HG02840 (cell line): ENCODE measurements around the gene KRTAP5-10.
"Not testable (repeated sequence)": the region's sequence is repeated elsewhere in the genome, so short reads cannot be mapped to it uniquely, and the experiment has no call there.

Experiments used
- ATAC-seq: cut with Tn5 transposase; IDR thresholded peaks from one replicate; pipeline ENCODE4 v1.9.1; 2021; ENCODE audit warnings: mild to moderate bottlenecking, moderate library complexity, moderate number of reproducible peaks; ENCODE audit not compliant: unreplicated experiment, low FRiP score

The KRTAP5-10 gene

DNA sequence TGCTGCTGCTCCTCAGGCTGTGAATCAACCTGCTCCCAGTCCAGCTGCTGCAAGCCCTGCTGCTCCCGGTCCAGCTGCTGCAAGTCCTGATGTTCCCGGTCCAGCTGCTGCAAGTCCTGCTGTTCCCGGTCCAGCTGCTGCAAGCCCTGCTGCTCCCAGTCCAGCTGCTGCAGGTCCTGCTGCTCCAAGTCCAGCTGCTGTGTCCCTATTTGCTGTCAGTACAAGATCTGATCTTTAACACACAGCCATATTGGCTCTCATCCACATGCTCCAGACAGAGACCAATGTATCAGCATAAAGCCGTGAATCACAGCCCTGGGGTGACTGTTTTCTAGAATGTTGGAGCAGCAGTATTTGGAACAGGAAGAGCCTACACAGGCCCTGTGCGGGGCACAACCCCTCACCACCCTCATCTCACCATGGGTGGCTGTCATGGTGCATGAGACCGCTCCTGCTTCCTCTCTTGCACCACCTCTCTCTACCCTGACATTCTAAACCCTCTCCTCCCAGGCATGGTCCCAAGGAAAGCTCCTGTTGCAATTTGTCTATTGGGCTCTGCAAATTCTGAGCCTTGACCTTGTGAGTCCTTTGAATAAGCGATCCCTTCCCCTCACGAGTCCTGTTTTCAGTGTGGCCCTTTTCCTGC lies 3.5 kb downstream of the KRTAP5-10 start:
- no peak for ATAC-seq

DNA sequence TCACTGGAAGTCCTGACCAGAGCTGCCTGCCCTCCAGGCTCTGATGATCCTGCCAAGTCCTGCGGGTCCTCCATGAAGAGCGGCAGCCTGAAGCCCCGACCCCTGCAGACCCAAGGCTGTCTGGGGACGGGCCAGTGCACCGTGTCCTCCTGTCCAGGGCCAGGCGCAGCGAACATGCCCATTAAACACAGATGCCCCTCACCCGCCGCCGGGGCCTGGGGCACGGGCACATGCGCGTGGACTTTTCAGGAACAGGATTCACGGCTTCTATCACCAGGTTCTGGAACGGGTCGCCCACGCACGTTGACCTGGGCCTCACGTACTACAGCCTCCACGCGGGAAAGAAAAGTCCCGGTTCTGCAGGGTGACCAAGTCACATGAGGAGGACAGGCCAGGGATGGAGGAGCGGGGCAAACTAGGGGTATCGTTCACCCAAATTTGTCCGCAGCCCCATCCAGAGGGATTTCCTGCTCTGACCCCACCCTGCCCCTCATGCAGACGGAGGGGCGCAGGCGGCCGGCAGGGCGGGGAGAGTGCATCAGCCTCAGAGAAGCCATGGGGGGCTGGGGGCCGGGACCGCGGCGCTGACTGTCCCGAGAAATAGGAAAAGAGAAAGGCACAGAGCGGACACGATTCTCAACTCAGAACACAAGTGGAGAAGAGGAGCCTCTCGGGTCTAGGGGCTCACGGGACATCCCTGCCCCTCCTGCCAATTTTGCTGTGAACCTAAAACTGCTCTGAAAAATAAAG lies 5.9 kb downstream of the KRTAP5-10 start:
- ATAC-seq: not testable (repeated sequence)

DNA sequence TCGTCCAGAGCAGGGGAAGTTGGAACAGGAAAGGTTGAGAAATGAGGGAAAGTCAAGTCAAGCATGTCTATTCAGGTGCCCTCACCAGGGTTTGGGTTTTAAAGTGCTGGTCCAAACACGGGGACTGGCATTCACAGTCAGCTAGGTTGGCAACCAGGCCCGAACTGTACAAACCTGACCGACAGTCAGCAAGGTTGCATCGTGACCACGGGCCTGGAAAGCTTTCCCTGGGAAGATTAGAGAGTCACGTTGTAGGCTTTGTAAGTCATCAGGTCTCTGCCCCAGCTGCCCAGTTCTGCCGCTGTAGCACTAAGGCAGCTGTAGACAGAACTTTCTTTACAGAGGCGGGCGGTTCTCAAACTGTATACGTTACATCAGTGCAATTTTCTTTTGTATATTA lies 7.4 kb downstream of the KRTAP5-10 start:
- no peak for ATAC-seq

DNA sequence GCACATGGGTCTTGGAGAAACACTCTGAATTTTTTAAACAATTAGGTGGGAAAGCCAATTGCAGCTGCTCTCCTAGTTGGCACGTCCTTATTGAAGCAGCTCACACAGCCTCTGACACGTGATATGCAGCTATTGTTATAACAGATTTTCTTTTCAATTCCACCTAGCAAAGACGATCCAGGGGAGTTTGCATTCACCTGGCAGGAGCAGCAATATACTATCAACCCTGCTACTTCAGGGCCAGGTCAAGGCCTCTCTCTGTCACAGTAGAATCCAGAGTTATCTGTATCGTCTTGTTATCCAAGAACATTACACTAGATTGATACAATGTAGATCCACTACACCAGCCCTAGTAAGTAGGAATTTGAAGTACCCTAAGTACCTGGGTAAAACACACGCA lies 9.1 kb downstream of the KRTAP5-10 start:
- ATAC-seq: no peak

DNA sequence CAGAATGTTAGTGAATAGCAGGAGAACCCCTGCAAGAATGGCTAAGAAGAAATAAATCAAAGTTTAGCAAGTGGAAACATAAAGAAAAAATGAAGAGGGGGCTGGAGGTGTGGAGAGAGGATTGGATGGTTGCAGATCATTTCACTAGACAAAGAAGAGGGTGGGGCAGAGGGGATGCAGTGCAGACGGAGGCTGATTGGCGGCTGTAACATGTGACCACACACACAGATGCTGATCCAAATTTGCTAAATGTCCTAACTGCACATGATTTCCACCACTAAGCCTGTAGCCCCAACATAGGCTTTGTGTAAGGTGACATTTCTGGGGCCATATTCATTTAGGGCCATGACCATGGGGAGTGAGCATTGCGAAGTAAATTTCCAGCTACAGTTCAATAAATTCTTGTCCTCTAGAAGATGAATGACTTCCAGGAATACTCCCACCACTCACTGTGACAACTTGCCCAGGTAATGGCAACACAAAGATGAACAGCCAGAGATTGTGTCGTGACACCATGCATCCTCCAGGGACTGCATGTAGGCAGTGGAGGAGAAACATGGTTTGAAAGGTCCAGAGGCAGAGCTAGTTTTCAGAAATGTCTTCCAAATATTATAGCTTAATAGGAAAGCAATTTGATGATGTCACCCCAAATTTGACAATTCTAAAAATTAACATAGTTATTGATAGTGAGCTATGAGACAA lies 10.5 kb downstream of the KRTAP5-10 start:
- no peak for ATAC-seq

DNA sequence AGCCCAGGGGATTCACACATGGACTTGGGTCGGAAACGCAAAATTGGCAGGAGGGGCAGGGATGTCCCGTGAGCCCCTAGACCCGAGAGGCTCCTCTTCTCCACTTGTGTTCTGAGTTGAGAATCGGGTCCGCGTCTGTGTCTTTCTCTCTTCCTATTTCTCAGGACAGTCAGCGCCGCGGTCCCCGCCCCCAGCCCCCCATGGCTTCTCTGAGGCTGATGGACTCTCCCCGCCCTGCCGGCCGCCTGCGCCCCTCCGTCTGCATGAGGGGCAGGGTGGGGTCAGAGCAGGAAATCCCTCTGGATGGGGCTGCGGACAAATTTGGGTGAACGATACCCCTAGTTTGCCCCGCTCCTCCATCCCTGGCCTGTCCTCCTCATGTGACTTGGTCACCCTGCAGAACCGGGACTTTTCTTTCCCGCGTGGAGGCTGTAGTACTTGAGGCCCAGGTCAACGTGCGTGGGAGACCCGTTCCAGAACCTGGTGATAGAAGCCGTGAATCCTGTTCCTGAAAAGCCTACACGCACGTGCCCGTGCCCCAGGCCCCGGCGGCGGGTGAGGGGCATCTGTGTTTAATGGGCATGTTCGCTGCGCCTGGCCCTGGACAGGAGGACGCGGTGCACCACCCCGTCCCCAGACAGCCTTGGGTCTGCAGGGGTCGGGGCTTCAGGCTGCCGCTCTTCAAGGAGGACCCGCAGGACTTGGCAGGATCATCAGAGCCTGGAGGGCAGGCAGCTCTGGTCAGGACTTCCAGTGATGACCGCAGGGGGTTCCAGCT lies 11.5 kb downstream of the KRTAP5-10 start:
- not testable (repeated sequence) for ATAC-seq

DNA sequence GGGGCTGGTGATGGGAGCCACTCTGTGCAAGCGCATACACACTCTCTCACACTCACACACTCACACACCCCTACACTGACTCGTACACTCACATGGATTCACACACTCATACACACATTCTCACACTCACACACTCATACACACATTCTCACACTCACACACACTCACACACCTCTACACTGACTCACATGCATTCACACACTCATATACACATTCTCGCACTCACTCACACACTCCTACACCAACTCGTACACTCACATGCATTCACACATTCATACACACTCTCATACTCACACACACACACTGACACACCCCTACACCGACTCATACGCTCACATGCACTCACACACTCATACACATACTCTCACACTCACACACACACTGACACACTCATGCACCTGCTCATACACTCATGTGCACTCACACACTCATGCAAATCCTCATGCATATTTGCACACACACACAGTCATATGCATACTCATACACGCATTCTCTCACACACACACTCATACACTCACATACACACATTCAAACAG lies 12.2 kb downstream of the KRTAP5-10 start:
- ATAC-seq: no peak

DNA sequence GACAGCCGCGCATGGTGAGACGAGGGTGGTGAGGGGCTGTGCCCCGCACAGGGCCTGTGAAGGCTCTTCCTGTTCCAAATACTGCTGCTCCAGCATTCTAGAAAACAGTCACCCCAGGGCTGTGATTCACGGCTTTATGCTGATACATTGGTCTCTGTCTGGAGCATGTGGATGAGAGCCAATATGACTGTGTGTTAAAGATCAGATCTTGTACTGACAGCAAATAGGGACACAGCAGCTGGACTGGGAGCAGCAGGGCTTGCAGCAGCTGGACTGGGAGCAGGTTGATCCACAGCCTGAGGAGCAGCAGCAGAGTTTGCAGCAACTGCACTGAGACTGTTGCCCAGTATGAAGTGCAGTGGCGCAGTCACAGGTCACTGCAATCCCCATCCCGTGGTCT lies 14.2 kb downstream of the KRTAP5-10 start:
- ATAC-seq: not testable (repeated sequence)

DNA sequence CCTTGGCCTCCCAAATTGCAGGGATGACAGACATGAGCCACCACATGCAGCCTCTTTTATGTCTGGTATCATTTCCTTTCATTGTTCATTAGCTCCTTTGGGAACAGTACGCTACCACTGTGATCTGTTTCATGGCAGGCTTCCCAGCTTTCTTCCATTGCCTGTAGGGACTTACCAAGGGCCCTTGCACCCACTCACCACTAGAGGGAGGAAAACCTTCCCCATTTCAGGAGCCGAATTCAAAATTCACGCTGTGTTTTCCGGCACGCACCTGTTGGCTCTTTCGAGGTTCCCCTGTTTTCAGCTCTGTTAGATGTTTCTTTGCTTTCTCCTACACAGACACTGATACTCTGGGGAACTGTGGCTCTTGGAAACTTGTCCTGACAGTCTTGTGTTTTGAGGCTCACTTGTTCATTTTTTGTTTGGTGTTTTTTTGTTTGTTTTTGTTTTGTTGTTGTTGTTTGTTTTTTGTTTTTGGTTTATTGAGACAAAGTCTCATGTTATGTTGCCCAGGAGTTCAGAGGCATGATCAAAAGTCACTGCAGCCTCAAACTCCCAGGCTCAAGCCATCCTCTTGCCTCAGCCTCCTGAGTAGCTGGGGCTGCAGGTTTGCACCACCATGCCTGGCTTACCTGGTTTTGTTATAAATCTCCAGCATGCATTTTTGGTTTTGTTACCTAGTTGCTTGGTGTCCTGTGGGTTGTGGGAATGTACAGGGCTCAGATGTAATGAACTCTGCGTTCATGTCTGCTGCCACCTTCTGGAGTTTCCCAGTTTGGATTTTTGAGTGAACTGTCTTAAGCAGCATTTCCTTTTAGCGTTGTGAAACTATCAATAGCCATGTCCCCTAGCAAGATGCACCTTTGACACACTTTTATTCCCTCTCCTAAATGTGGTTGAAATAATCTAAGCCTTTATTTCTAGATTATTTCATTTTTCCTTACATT lies 15.0 kb downstream of the KRTAP5-10 start:
- ATAC-seq: no peak

DNA sequence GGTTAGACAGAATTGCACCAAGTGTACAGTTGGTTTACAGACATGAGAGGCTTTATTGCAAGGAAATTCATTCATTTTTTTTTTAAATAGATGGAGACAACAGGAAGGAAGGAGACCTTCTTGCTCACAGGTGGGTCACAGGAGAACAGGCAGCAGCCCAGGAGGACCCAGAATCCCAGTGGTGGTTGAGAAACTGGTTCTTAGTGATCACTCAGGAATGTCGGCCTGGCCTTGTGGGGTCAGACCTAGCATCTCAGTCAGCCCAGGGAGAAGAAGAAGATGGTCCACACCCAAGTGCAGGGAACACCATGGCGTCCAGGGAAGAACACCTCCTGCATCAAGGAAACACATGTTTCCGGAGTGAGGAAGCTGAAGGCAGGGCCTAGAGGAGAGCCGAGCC lies 16.5 kb downstream of the KRTAP5-10 start:
- ATAC-seq: no peak

DNA sequence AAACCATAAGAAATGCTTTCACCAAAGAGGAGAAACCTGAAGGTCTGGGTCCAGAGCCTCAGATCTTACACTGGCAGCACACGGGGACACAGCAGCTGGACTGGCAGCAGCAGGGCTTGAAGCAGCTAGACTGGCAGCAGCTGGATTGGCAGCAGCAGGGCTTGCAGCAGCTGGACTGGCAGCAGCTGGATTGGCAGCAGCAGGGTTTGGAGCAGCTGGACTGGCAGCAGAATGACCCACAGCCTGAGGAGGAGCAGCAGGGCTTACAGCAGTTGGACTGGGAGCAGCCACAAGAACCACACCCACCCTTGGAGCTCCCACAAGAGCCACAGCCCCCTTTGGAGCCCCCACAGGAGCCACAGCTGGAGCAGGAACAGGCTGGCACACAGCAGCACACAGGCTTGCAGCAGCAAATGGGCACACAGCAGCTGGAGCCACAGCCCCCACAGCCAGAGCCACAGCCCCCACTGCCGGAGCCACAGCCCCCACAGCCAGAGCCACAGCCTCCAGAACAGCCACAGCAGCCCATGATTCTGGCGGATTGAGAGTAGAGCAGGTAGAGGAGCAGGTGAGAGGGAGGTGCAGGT lies 17.0 kb downstream of the KRTAP5-10 start, which contains the start of gene KRTAP5-11:
TSS of gene KRTAP5-11 (minus strand) at position 567 of the 587 bp plus-strand sequence. CDS start at position 529, 38 bp downstream.
- no peak for ATAC-seq

DNA sequence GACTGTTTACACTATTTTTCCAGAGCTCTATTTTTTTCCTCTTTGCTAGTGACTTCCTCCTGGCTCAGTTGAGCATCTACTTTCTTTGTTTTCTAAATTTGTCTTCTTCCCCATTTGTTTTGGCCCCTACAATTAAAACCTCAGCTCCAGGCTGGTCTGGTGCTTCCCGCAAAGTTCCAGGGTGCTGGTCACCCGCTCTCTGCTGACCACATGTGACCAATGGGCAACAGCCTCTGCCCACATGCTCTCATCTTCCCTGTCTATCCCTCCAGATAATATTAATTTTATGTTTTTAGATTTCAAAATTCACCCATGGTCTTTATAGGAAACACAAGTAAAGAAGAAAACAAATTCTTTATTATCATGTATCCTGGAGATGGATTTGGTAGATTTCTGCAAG lies 17.6 kb downstream of the KRTAP5-10 start:
- not testable (repeated sequence) for ATAC-seq

DNA sequence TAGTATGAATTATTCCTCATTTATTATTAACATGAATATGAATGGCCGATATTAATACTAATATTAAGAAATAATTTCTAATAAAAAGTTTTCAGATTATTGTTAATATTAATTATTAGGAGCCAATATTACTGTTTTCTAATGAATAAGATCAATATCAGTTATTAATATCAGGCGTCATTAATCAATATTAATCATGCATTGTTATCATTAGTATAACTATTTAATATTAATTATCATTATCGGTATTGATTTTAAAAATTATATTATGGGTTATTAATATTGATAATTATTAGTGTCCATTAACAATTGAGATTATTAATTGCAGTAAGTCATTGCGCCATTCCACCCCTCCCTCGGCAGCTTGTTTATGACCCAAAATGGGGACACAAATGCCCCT lies 20.3 kb downstream of the KRTAP5-10 start:
- not testable (repeated sequence) for ATAC-seq

DNA sequence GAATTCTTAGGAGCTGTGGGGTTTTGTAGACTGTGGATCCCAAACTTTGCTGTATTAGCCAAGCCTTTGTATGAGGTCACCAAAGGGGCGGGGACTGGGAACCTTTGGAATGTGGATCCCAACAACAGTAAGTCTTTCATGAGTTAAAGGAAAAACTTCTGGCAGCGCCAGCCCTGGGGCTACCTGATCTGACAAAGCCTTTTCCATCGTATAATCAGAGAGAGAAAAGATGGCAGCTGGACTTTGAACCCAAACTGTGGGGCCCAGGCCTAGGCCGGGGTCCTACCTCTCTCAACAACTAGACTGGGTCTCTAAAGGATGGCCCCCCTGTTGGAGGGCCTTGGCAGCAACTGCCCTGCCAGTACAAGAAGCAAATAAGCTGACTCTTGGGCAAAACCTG lies 23.0 kb downstream of the KRTAP5-10 start:
- ATAC-seq: not testable (repeated sequence)

DNA sequence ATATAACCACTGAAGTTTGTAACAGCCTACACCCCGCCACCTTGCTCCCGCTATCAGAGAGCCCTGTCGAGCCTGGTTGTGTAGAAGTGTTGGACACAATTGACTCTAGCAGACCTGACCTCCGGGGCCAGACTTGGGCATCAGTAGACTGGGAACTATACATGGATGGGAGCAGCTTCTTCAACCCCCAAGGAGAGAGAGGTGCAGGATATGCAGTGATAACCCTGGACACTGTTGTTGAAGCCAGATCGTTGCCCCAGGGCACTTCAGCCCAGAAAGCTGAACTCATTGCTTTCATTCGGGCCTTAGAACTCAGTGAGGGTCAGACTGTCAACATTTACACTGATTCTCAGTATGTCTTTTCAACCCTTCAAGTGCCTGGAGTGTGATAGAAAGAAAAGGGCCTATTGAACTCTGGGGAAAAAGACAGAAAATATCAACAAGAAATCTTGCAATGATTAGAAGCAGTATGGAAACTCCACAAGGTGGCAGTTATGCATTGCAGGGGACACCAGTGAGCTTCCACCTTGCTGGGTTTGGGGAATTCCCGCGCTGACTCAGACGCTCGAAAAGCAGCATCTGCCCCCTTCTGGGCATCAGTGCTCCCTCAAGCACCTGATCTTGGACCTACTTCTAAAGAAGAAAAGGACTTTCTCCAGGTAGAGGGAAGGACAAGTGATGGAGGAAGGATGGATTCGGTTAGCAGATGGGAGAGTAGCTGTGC lies 23.6 kb downstream of the KRTAP5-10 start:
- not testable (repeated sequence) for ATAC-seq

DNA sequence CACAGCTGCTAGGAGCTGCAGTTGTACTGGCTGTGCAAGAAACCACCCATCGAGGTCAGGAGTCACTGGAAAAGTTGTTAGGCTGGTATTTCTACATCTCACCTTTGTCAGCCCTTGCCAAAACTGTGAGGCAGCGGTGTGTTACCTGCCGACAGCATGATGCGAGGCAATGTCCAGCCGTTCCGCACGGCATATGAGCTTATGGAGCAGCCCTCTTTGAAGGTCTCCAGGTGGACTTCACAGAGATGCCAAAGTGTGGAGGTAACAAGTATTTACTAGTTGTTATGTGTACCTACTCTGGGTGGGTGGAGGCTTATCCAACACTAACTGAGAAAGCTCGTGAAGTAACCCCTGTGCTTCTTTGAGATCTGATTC lies 24.2 kb downstream of the KRTAP5-10 start:
- ATAC-seq: not testable (repeated sequence)

DNA sequence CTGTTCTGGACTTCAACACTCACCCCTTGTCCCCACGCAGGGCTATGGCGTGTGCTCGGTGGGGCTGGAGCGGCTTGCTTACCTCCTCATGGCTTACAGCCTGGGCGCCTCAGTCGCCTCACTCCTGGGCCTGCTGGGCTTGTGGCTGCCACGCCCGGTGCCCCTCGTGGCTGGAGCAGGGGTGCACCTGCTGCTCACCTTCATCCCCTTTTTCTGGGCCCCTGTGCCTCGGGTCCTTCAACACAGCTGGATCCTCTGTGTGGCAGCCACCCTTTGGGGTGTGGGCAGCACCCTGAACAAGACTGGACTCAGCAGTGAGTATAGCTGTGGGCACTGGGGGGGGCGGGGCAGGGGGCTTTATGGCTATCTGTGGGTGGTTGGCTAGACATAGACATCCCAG lies 37.9 kb downstream of the KRTAP5-10 start:
- not testable (repeated sequence) for ATAC-seq

DNA sequence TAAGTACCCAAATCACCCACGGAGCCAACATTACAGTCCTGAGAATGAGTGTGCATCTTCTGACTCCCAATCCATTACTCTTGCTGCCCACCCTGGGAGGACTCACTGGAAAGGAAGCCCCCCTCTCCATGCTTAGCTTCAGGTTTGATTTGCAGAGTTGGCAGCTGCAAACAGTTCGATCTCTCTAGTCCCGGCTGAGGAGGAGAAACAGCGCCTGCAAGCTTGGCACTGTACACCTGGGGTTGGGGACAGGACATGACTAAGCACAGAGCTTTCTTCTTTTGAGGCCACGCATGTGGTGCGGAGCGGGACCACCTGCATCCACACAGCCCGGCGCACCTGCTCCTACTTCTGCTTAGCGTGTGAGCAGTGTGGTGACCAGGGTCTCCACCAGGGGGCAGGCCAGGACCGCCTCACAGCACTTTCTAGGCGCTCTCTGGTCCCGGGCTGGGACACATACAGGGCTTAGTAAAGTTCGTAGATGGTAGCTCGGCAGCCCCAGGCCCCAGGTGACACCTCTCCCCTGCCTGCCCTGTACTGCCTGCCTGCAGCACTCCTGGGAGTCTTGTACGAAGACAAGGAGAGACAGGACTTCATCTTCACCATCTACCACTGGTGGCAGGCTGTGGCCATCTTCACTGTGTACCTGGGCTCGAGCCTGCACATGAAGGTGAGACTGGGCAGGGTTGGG lies 39.6 kb downstream of the KRTAP5-10 start:
- ATAC-seq: not testable (repeated sequence)
